ENCODE results near the gene DPP6. TPM values are rescaled to one million over a fixed set of nuclear protein-coding genes. Genes with fewer than 3 reads are reported as not detected.

DPP6 gene
- total RNA-seq, 1 experiment from 2014 or later = not detected

GRCh38 chr7:154532771-154533170 lies 480.6 kb downstream of the DPP6 start:
- no peak for DNase-seq (ENCODE audit: low spot score)

GRCh38 chr7:154540596-154540995 lies 488.4 kb downstream of the DPP6 start:
- DNase-seq (ENCODE audit: low spot score) = no peak

GRCh38 chr7:154541606-154542005 lies 489.4 kb downstream of the DPP6 start:
- no peak for DNase-seq (ENCODE audit: low spot score)

- no peak for DNase-seq (ENCODE audit: low spot score)
Measured at GRCh38 chr7:154546946-154547587, 494.9 kb downstream of the DPP6 start.

- no peak for DNase-seq (ENCODE audit: low spot score)
Measured at GRCh38 chr7:154553711-154554265, 501.6 kb downstream of the DPP6 start.

GRCh38 chr7:154559454-154559853 lies 507.3 kb downstream of the DPP6 start:
- DNase-seq (ENCODE audit: low spot score) = no peak

- DNase-seq (ENCODE audit: low spot score) = no peak
Measured at GRCh38 chr7:154564676-154565075, 512.5 kb downstream of the DPP6 start.

GRCh38 chr7:154566877-154567276 lies 514.7 kb downstream of the DPP6 start:
- DNase-seq (ENCODE audit: low spot score) = peak; percentile 27

- DNase-seq (ENCODE audit: low spot score) = no peak
Measured at GRCh38 chr7:154568346-154568745, 516.1 kb downstream of the DPP6 start.

- no peak for DNase-seq (ENCODE audit: low spot score)
Measured at GRCh38 chr7:154569916-154570315, 517.7 kb downstream of the DPP6 start.

- DNase-seq (ENCODE audit: low spot score) = no peak
Measured at GRCh38 chr7:154571772-154572171, 519.6 kb downstream of the DPP6 start.

GRCh38 chr7:154574235-154574634 lies 522.0 kb downstream of the DPP6 start:
- DNase-seq (ENCODE audit: low spot score) = no peak

GRCh38 chr7:154575497-154575896 lies 523.3 kb downstream of the DPP6 start:
- DNase-seq (ENCODE audit: low spot score) = no peak

GRCh38 chr7:154576604-154577003 lies 524.4 kb downstream of the DPP6 start:
- no peak for DNase-seq (ENCODE audit: low spot score)

GRCh38 chr7:154577141-154577873 lies 525.1 kb downstream of the DPP6 start:
- no peak for DNase-seq (ENCODE audit: low spot score)

- DNase-seq (ENCODE audit: low spot score) = no peak
Measured at GRCh38 chr7:154578336-154578735, 526.1 kb downstream of the DPP6 start.

- no peak for DNase-seq (ENCODE audit: low spot score)
Measured at GRCh38 chr7:154579711-154580110, 527.5 kb downstream of the DPP6 start.

- DNase-seq (ENCODE audit: low spot score) = no peak
Measured at GRCh38 chr7:154581251-154581890, 529.2 kb downstream of the DPP6 start.

- DNase-seq (ENCODE audit: low spot score) = no peak
Measured at GRCh38 chr7:154583454-154583853, 531.3 kb downstream of the DPP6 start.

GRCh38 chr7:154584352-154585252 lies 532.4 kb downstream of the DPP6 start:
- DNase-seq (ENCODE audit: low spot score) = peak; percentile 29

GRCh38 chr7:154587792-154588191 lies 535.6 kb downstream of the DPP6 start:
- no peak for DNase-seq (ENCODE audit: low spot score)

All from HT-29 (cell line).